Ovary (tissue), 3 donors: ENCODE results near the gene SHISA9.

Experiments
- EP300 ChIP-seq: sonication (generic); formaldehyde crosslinking; IDR thresholded peaks from one replicate; pipeline ENCODE4 v1.6.1; 2017; ENCODE audit warnings: antibody characterized with exemption
- POLR2A ChIP-seq: fragments of 450-650 bp; IDR thresholded peaks from one replicate; pipeline ENCODE4 v1.6.1; 2017; ENCODE audit warnings: antibody characterized with exemption, mild to moderate bottlenecking, moderate library complexity
- TF ChIP-seq, protein P1 (sequence below), 3 donors: fragments of 450-650 bp in 2 of 3; fragments of 200-600 bp in 1 of 3; IDR thresholded peaks; one replicate each; pipeline versions ENCODE4 v1.5.1 to v1.8.0; 2016 to 2022; ENCODE audit warnings: antibody characterized with exemption in 3 of 3, mild to moderate bottlenecking in 1 of 3
- donor health status: DM: no; HTN: no; CAD: no.

DNA sequence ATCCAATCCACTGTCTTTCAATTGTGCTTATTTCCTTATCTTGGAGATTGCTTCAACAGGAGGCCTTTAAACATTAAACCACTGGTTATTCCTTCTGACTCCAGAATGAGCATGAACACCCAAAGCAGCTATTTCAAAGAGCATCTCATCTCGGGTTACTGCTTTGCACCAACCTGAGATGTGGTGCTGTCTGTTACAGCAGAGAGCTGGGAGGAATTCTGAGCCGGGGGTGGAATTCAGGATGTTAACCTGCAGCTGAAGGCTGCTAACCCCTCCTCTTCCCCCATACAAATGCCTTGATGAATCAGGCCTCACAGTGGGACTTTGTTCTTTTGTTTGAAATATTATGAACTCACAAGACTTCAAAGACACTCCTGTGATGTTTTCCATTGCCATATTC is 113.1 kb downstream of the SHISA9 start:
- TF ChIP-seq, protein P1, sequence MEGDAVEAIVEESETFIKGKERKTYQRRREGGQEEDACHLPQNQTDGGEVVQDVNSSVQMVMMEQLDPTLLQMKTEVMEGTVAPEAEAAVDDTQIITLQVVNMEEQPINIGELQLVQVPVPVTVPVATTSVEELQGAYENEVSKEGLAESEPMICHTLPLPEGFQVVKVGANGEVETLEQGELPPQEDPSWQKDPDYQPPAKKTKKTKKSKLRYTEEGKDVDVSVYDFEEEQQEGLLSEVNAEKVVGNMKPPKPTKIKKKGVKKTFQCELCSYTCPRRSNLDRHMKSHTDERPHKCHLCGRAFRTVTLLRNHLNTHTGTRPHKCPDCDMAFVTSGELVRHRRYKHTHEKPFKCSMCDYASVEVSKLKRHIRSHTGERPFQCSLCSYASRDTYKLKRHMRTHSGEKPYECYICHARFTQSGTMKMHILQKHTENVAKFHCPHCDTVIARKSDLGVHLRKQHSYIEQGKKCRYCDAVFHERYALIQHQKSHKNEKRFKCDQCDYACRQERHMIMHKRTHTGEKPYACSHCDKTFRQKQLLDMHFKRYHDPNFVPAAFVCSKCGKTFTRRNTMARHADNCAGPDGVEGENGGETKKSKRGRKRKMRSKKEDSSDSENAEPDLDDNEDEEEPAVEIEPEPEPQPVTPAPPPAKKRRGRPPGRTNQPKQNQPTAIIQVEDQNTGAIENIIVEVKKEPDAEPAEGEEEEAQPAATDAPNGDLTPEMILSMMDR (IDR thresholded peaks at IDR 0.05), result no peak
- no peak for TF ChIP-seq POLR2A
- no peak for TF ChIP-seq EP300
